Measurements from ENCODE around the gene ZNF564.

DNA sequence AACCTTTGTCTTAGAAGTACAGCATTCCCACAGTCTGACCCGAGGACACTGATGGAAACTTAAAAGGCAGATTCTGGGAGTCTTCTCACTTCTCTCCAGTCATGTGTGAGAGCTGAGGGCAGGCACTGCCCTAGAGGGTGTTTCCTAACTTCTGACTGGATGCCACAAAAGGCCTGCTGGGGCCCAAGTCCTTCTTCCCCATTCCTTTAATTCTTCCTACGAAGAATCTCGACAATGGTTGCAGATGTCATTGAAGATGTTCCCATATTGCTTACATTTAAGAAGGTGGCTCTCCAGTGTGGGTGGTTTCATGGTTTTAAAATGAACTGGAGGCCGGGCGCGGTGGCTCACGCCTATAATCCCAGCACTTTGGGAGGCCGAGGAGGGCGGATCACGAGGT, 27.4 kb upstream of the ZNF564 start:
- TF ChIP-seq CREB5 (CRISPR knock-in tag; IDR thresholded peaks at IDR 0.05; ENCODE audit: low read depth) (no peak), ARNTL (CRISPR knock-in tag; IDR thresholded peaks at IDR 0.05; ENCODE audit: borderline replicate concordance, low read depth) (no peak)
- TF ChIP-seq, protein P1, sequence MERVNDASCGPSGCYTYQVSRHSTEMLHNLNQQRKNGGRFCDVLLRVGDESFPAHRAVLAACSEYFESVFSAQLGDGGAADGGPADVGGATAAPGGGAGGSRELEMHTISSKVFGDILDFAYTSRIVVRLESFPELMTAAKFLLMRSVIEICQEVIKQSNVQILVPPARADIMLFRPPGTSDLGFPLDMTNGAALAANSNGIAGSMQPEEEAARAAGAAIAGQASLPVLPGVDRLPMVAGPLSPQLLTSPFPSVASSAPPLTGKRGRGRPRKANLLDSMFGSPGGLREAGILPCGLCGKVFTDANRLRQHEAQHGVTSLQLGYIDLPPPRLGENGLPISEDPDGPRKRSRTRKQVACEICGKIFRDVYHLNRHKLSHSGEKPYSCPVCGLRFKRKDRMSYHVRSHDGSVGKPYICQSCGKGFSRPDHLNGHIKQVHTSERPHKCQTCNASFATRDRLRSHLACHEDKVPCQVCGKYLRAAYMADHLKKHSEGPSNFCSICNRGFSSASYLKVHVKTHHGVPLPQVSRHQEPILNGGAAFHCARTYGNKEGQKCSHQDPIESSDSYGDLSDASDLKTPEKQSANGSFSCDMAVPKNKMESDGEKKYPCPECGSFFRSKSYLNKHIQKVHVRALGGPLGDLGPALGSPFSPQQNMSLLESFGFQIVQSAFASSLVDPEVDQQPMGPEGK (CRISPR knock-in tag; IDR thresholded peaks at IDR 0.05; ENCODE audit: borderline replicate concordance) = no peak
